Kidney (tissue), 14 donors: ENCODE data around the gene DHRS7B. TPM values are rescaled to one million over a fixed set of nuclear protein-coding genes. Genes with fewer than 3 reads are reported as not detected.

Experiments used
- DNase-seq, 5 donors: peaks; one replicate each; pipeline ENCODE4 v3.0.0-alpha.2; 2013 to 2020
- FAIRE-seq: peaks from 2 replicates; lab custom pipeline; 2012; peaks lifted over from hg19 to GRCh38; lab: Jason Lieb, UNC
- H3K27ac ChIP-seq, 2 donors: one replicate each; pipeline ENCODE4 v1.7.0; 2013; ENCODE audit warnings: low read depth in 2 of 2, low read length in 2 of 2, inconsistent platforms in 1 of 2
- H3K27me3 ChIP-seq: one replicate; pipeline ENCODE4 v1.7.1; 2013; ENCODE audit warnings: low read length, inconsistent platforms; ENCODE audit not compliant: control insufficient read depth, insufficient read depth
- H3K36me3 ChIP-seq, 3 donors: one replicate each; pipeline versions ENCODE4 v1.7.0 to v1.7.1; 2013; ENCODE audit warnings: low read length in 3 of 3, control low read depth in 1 of 3, inconsistent platforms in 1 of 3; ENCODE audit not compliant: insufficient read depth in 3 of 3, control insufficient read depth in 2 of 3
- H3K4me1 ChIP-seq, 3 donors: one replicate each; pipeline versions ENCODE4 v1.7.0 to v1.7.1; 2013; ENCODE audit warnings: low read length in 3 of 3, inconsistent platforms in 1 of 3, low read depth in 1 of 3; ENCODE audit not compliant: control insufficient read depth in 2 of 3, insufficient read depth in 2 of 3
- H3K4me3 ChIP-seq, 3 donors: one replicate each; pipeline versions ENCODE4 v1.7.0 to v1.8.1; 2013; ENCODE audit warnings: low read length in 3 of 3, control low read depth in 1 of 3, inconsistent platforms in 1 of 3
- H3K9ac ChIP-seq, 3 donors: one replicate each; pipeline versions ENCODE4 v1.7.0 to v1.7.1; 2013; ENCODE audit warnings: low read length in 3 of 3, control low read depth in 1 of 3, inconsistent platforms in 1 of 3
- H3K9me3 ChIP-seq, 3 donors: one replicate each; pipeline versions ENCODE4 v1.7.0 to v1.7.1; 2013; ENCODE audit warnings: low read length in 3 of 3, control low read depth in 1 of 3, inconsistent platforms in 1 of 3; ENCODE audit not compliant: control insufficient read depth in 2 of 3, insufficient read depth in 1 of 3
- CTCF ChIP-seq: IDR thresholded peaks from 3 replicates; pipeline ENCODE4 v1.5.1; 2012; ENCODE audit warnings: mild to moderate bottlenecking, moderate library complexity, borderline replicate concordance; ENCODE audit not compliant: insufficient read depth; ENCODE audit errors: extremely low read depth
- intact Hi-C: fragments of 100-400 bp; cut with DNase I; formaldehyde crosslinking; loops from one replicate; pipeline ENCODE4 v1.11.1; 2022
- polyA plus RNA-seq: library from polyadenylated mRNA; stranded (reverse); fragments of 350-450 nt; fragmentation: Illumina TruSeq; extraction: RNeasy Lipid Tissue Mini Kit (QIAGEN cat#74804); gene quantifications from one replicate; pipeline ENCODE4 v1.2.3, GENCODE V29; 2014; ENCODE audit warnings: low read depth, low replicate concordance; ENCODE audit not compliant: insufficient read depth
- total RNA-seq: library from RNA; stranded (reverse); fragmentation: NEBNext Ultra II Directional; extraction: Animal tissue kit (Norgen Biotek cat#: 25700); gene quantifications from one replicate; pipeline ENCODE4 v1.2.1, GENCODE V29; 2021
- donor health status: control.
- donor health status: control.
- donor health status: control.
- donor health status: control.
- donor health status: control.
- donor health status: DM: yes; HTN: yes; CAD: no.
- donor health status: Normal renal cell carcinoma (clear cell type).

The DHRS7B gene
- total and polyA plus RNA-seq, 2 donors from 2014 or later = 19.9 to 58.8 TPM

GRCh38 chr17:21231533-21231932 lies 104.8 kb downstream of the DHRS7B start:
- H3K4me3 ChIP-seq = no peak overlapping the region
- H3K9me3 ChIP-seq = peaks cover 0 to 6% (median 0%) of the 10 kb centered on the region in 3 donors
- H3K36me3 ChIP-seq = no peaks in the 10 kb centered on the region
- intact Hi-C loops = no loop called here
- DNase-seq = no peak
- H3K27ac ChIP-seq = no peak overlapping the region
- no peaks in the 10 kb centered on the region for H3K4me1 ChIP-seq
- H3K27me3 ChIP-seq = no peaks in the 10 kb centered on the region
- FAIRE-seq = no peak
- no peak overlapping the region for H3K9ac ChIP-seq
- TF ChIP-seq CTCF = no peak

GRCh38 chr17:21232033-21232749 lies 105.4 kb downstream of the DHRS7B start:
- Histone ChIP-seq H3K36me3 (no peaks in the 10 kb centered on the region), H3K4me1 (no peaks in the 10 kb centered on the region), H3K9ac (no peak overlapping the region), H3K4me3 (no peak overlapping the region), H3K27ac (no peak overlapping the region), H3K9me3 (peaks cover 0 to 6% (median 0%) of the 10 kb centered on the region in 3 donors), H3K27me3 (no peaks in the 10 kb centered on the region)
- intact Hi-C loops = no loop called here
- TF ChIP-seq CTCF = no peak
- FAIRE-seq (no peak), DNase-seq (no peak)

DNA sequence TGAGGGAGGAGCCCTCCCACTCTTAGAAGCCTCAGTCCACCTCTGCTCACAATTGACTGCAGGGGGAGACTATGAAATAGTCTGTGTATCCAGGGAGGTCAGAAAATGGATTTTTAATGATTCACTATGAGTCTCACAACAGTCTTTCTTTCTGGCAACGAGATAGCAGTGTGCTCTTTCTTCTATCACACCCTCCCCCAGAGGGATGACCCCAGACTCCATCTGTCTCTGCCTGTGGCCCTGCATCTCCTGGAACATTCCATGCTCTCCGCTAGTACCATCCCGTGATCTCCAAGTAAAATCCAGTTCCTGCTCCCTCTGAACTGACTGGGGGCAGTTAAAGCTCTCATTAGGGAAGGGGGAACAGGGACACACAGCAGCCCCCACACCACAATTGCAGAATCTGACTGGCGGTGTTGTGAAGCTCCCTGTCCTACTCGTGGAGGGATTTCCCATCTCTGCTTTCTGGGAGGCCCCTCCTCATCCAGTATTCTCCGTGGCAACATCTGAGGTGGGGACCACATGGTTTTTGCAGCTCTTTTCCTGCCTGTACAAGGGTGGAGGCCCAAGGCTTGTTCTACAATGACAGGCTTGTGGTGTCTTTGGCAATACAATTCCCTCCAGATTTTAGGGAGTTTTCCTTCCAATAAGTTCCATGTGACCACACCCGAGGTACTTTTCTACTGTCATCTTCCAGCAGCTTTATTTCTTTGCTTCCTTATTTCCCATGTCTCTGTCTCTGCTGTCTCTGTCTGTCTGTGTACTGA lies 107.0 kb downstream of the DHRS7B start:
- no peaks in the 10 kb centered on the region for H3K36me3 ChIP-seq
- FAIRE-seq (no peak), DNase-seq (no peak)
- H3K27ac ChIP-seq = no peak overlapping the region
- TF ChIP-seq CTCF = no peak
- intact Hi-C loops = no loop called here
- peaks cover 0 to 6% (median 0%) of the 10 kb centered on the region in 3 donors for H3K9me3 ChIP-seq
- no peak overlapping the region for H3K9ac ChIP-seq
- no peak overlapping the region for H3K4me3 ChIP-seq
- no peaks in the 10 kb centered on the region for H3K27me3 ChIP-seq
- H3K4me1 ChIP-seq = no peaks in the 10 kb centered on the region
